HK-2 (cell line): ENCODE results near the gene HS2ST1.
"Not testable (repeated sequence)": the region's sequence is repeated elsewhere in the genome, so short reads cannot be mapped to it uniquely, and the experiment has no call there.

Experiments
- DNase-seq: peaks from one replicate; pipeline ENCODE4 v3.0.0-alpha.2; 2018; ENCODE audit not compliant: unreplicated experiment

The HS2ST1 gene

GRCh38 chr1:86971778-86972177 is 57.3 kb downstream of the HS2ST1 start:
- no peak for DNase-seq

- DNase-seq, result no peak
These were observed 57.8 kb downstream of the HS2ST1 start for GRCh38 chr1:86972262-86972661.

- no peak for DNase-seq
These were observed 61.6 kb downstream of the HS2ST1 start for GRCh38 chr1:86975993-86976550.

- DNase-seq, result no peak
These were observed 62.2 kb downstream of the HS2ST1 start for GRCh38 chr1:86976664-86977063.

GRCh38 chr1:86981482-86982213 is 67.2 kb downstream of the HS2ST1 start:
- DNase-seq, result no peak

- not testable (repeated sequence) for DNase-seq
These were observed 69.2 kb downstream of the HS2ST1 start for GRCh38 chr1:86983677-86984076.

- no peak for DNase-seq
These were observed 73.0 kb downstream of the HS2ST1 start for GRCh38 chr1:86987446-86987845.

GRCh38 chr1:86988835-86989234 is 74.4 kb downstream of the HS2ST1 start:
- DNase-seq, result no peak

GRCh38 chr1:86989690-86990089 is 75.3 kb downstream of the HS2ST1 start:
- DNase-seq, result not testable (repeated sequence)

GRCh38 chr1:86990826-86991225 is 76.4 kb downstream of the HS2ST1 start:
- DNase-seq, result no peak

- no peak for DNase-seq
These were observed 77.2 kb downstream of the HS2ST1 start for GRCh38 chr1:86991549-86992186.

- DNase-seq, result no peak
These were observed 78.4 kb downstream of the HS2ST1 start for GRCh38 chr1:86992861-86993260.

- no peak for DNase-seq
These were observed 79.0 kb downstream of the HS2ST1 start for GRCh38 chr1:86993269-86993985.

- no peak for DNase-seq
These were observed 79.6 kb downstream of the HS2ST1 start for GRCh38 chr1:86994061-86994460.

GRCh38 chr1:86997538-86997937 is 83.1 kb downstream of the HS2ST1 start:
- no peak for DNase-seq

- no peak for DNase-seq
These were observed 83.8 kb downstream of the HS2ST1 start for GRCh38 chr1:86998280-86998679.

- no peak for DNase-seq
These were observed 84.3 kb downstream of the HS2ST1 start for GRCh38 chr1:86998727-86999126.

- DNase-seq, result no peak
These were observed 86.0 kb downstream of the HS2ST1 start for GRCh38 chr1:87000460-87000859.

GRCh38 chr1:87004857-87005256 is 90.4 kb downstream of the HS2ST1 start:
- no peak for DNase-seq

GRCh38 chr1:87007323-87007722 is 92.9 kb downstream of the HS2ST1 start:
- DNase-seq, result no peak

- not testable (repeated sequence) for DNase-seq
These were observed 99.0 kb downstream of the HS2ST1 start for GRCh38 chr1:87013385-87013784.

GRCh38 chr1:87017998-87018672 is 103.7 kb downstream of the HS2ST1 start:
- no peak for DNase-seq
